HG03439 (cell line): ENCODE data around the gene BGN.

Experiments
- ATAC-seq: cut with Tn5 transposase; IDR thresholded peaks from one replicate; pipeline ENCODE4 v1.9.1; 2021; ENCODE audit warnings: mild to moderate bottlenecking, moderate library complexity; ENCODE audit not compliant: unreplicated experiment

The BGN gene

GRCh38 chrX:153502131-153502530, 7.4 kb downstream of the BGN start:
- ATAC-seq = no peak

- ATAC-seq = no peak
Observed at GRCh38 chrX:153502796-153503195, 8.0 kb downstream of the BGN start.

- no peak for ATAC-seq
Observed at GRCh38 chrX:153504445-153505016, 9.8 kb downstream of the BGN start.

DNA sequence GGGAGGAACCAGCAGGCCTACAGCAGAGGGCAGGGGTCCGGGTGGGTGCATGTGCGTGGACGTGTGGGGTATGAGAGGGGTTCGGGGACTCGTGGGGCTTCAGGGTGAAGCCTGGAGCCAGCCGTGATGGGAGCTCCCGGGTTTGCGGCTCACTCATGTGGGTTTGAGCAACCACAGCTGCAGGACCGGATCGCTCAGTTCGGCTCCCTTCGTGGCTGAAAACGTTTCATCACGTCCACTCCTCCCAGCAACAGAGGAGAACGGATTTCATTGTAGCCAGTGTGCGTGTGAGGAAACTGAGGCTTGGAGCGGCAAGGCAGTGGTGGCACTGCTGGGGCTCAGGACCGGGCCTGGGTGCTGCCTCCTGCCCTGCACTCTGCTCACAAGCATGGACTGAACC, 10.6 kb downstream of the BGN start:
- no peak for ATAC-seq

GRCh38 chrX:153507484-153508178, 12.9 kb downstream of the BGN start:
- peak; percentile 83 for ATAC-seq

GRCh38 chrX:153509592-153509991, 14.8 kb downstream of the BGN start:
- ATAC-seq = no peak

DNA sequence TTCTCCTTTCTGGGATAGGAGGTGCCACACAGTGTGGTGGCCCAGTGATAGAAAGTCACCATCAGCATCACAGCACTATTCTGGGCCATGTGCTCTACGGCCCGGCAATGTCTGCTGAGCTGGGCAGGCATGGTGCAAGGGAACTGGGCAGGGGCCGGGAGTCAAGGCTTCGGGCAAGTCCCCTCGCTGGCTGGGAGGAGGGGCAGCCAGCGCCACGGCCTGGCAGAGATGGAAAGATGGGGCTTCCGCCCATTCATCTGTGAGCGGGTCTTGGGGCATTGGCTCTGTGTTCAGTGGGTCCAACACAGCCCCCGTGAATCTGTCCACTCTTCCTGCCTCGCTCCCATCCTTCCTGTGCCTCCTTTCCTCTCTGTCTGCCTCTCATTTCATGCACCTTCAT, 15.6 kb downstream of the BGN start:
- ATAC-seq = no peak

DNA sequence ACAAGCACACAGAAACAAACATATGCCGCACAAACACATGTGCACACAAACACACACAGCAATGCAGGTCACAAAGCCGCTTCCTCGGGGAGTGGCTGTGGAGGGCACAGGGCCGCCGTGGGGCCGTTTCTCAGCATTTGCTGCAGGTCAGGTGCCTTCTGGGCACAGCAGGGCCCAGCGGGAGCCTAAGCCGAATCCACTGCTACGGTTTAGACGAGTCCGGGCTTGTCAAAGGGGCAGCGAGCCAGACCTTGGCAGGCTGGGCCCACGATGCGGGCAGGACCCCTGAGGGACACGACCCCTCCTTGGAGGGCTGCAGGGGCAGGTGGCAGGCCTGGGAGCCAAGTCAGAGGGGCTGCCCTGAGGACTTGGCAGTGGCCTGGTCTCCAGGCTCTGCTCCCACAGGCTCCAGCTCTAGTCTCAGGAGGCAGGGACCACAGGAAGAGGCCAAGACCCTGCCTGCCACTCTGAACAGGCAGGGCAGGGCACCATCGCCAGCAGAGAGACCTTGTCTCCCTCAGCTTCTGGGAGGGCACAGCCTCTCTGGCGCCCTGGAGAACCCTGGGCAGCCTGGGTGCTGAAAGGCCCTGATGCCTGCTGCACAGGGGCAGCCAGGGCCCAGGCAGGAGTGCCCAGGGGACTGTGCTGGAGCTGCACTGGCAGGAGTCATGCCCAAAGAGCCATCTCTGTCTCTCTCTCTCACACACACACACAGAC, 17.2 kb downstream of the BGN start:
- no peak for ATAC-seq

DNA sequence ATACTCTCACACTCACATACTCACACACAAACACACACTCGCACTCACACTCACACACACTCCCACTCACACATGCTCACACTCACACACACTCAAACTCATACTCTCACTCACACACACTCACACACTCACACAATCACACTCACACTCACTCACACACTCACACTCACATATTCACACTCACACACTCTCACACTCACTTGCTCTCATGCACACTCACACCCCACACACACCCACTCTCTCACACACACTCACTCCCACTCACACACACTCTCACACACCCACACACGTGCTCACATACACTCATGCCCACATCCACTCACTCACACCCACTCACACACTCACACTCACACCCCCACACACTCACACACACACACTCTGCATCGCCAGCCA, 17.7 kb downstream of the BGN start:
- no peak for ATAC-seq

DNA sequence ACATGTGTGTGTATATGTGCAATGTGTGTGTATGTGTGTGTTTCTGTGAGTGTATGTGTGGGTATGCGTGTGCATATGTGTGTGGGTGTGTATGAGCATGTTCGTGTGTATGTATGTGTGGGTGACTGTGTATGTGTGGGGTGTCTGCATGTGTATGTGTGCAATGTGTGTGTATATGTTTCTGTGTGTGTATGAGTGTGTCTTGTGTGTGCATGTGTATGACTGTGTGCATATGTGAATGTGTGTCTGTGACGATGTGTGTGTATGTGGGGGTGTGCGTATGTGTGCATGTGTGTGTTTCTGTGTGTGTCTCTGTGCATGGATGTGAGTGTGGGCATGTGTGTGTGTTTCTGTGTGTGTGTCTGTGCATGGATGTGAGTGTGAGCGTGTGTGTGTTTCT, 18.5 kb downstream of the BGN start:
- ATAC-seq = no peak

- no peak for ATAC-seq
Observed at GRCh38 chrX:153514259-153514658, 19.5 kb downstream of the BGN start.

- no peak for ATAC-seq
Observed at GRCh38 chrX:153515435-153515834, 20.7 kb downstream of the BGN start.

DNA sequence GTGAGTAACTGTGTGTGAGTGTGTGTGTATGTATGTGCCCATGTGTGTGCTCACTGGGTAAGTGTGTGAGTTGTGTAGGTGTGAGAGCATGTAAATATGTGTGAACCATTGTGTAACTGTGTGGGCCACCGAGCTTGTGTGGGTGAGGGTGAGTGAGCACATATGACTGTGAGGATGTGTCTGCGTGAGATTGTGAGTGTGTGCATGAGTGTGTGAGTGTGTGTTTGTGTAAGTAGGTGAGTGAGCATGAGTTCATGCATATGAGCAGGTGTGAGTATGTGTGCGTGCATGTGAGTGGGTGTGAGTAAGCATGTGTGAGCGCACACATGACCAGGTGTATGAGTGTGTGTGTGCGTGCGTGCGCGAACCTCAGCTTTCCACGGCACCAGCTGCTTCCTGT, 21.3 kb downstream of the BGN start:
- ATAC-seq = no peak

DNA sequence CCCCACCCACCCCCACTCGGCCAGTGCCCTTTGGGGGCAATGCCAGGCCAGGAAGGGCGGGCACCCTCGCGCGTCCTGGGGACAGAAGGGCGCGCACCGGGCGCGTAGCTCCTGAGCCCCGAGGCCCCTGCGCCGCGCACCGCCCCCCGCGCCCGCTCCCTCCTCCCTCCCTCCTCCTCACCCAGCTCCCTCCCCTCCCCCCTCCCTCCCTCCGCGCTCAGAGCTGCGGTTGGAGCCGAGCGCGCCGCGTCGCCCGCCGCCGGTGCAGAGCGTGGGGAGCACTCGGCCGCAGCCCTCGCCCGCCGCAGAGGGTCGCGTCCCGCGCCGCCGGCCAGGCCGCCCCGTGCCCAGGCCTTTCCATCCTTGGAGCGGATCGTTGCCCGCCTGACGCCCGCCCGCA, 22.6 kb downstream of the BGN start, which contains the start of gene ATP2B3:
ATP2B3 (plus strand) TSS at position 220 of the 400 bp plus-strand sequence. CDS start 18,606 bp downstream, outside the sequence.
- ATAC-seq = no peak

GRCh38 chrX:153517946-153518834, 23.4 kb downstream of the BGN start:
- ATAC-seq = no peak

DNA sequence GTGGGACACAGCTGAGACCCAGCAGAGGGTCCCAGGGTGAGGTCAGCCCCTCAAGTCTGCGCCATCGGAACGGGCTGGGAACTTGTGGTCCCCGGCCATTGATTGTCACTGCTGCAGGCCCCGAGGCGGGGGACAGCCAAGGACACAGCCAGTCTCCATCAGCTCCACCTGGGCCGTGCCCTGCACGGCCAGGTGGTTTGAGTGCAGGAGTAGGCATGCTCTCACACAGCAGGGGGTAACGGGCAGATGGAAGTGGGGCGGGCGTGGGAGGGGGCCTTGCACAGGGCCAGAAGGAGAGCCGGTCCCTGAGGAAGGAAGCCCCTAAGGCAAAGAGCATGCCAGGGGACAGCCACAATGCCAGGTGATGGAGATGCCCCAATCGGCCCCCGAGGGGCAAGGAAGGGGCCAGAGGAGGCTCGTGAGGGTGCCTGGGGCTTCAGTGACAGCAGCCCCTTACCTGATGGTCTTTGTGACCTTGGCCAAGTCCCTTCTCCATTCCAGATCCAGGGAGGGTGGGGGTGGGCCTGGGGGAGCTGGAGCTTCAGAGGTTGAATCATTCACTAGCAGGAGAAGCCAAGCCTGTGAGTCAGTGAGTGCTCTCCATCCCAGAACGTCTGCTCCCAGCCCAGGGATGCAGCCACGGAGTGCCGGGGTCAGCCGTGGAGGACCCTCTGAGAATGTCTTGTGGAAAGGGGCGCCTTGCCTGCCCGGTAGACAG, 24.9 kb downstream of the BGN start:
- ATAC-seq = no peak

DNA sequence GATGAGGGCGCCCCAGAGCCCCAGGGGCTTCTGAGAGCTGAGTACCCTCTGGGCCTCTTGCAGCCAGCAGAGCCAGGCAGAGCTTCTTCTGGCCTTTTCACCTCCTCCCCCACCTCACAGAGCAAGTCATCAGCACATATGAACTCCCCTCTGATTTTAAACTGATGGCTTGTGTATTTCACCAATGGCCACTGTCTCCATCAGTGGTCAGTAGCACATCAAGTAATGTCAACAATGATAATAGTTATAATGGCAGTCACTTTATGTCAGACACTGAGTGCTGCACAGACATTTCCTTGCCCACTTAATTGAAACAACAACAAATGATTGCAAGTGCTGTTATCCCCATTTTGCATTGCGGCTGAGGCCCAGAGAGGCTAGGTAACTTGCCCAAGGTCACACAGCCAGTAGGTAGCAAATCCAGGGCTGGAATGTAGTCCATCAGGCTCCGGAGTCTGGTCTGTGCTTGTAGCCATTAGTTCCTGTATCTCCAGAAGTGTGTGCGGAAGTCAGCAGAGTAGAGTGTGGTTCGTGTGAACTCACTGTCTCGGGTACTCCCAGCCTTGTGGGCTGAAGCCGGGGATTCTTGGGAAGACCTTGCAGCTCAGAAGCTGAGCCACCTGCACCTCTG, 25.6 kb downstream of the BGN start:
- ATAC-seq = no peak

- ATAC-seq = no peak
Observed at GRCh38 chrX:153521034-153521433, 26.3 kb downstream of the BGN start.

- no peak for ATAC-seq
Observed at GRCh38 chrX:153522259-153522658, 27.5 kb downstream of the BGN start.

DNA sequence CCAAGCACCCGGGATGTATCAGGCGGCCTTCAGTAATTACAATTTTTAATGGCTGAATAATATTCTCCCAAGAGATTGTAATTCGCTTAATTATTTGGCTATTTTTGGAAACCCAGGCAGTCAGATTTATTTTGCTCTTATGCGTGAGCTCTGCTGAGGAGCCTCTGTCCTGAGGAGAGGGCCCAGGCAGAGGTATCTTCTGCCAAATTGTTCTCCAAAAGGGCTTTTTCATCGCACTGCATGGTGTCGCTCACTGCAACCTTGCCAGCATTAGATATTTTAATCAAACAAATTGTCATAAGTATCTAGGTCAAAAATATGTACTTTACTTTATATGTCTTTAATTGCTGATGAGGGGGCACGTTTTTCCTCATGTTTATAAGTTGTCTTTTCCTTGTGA, 28.5 kb downstream of the BGN start:
- no peak for ATAC-seq
